GM19043 (cell line): Measurements from ENCODE around the gene NYNRIN.
"Not testable (repeated sequence)": the region's sequence is repeated elsewhere in the genome, so short reads cannot be mapped to it uniquely, and the experiment has no call there.

ENCODE experiments used
- ATAC-seq: cut with Tn5 transposase; IDR thresholded peaks from one replicate; pipeline ENCODE4 v1.9.1; 2021; ENCODE audit warnings: low read depth; ENCODE audit not compliant: unreplicated experiment

NYNRIN gene

DNA sequence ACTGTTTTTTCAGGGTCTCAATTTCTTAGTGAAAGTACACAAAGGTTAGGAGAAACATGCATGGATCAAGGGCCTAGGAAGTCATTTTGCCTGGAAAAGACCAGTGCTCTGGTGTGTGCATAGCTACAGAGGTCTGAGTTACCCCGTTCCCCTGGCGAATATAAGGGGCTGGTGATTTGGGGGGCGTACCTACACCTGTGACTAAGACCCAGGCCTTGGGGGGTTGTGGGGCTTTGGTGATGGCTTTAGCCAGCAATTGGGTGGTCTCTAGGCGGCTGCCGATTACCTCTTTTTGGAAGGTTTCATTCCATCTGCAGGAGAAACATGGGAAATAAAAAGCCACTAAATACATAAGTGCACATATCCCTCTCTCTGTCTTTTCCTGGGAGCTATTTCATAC, 42.7 kb downstream of the NYNRIN start:
- ATAC-seq, result no peak

DNA sequence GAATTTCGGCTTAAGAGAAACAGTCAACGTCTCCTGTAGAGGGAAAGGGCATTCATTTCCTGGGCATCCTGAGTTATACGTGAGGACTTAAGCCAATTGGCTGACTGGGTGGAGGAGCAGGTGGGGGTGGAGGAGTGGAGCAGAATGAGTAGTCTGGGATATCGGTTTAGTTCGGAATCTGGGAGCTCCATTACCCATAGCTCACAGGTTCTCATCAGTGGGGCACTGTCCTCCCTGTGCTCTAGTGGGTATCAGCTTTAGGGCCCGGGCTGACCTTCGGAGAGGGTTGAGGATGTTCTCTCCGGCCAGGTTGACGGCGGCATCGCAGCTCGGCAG, 43.1 kb downstream of the NYNRIN start:
- ATAC-seq, result no peak

DNA sequence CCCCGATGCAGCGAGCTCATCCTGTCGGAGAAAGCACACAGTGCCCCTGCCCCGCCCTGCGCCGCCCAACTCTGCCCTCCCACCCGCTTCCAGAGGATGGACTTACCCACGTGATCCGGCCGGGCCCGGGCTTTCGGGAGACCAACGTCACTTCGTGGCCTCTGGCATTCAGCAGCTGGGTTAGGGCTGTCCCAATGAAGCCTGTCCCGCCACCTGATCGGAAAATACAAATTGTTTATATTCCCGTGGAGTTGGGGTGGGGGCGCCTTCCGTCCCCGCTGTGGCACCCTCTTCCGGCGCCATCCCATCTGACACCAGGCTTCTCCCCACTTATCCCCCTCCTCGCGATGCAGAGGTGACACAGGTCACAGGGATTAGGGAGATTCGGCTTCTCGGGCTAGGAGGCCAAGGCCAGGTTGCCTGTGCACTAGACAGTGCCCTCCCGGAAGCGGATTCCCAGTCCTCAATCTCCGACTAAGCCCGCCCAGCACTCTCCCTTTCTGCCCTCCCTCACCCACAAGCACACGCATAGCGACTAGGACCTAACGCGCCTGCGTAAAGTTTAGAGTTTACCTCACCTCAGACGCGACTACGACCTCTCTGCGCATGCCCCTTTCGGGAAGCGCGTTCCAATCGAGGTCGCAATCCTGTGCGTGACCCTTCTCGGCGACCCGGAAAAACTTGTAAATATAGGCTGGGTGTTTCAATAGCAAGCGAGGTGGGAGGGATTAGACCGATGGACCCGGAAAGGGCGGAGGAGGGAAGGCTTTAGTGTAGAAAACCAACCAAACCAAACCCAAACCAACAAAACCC, 43.6 kb downstream of the NYNRIN start, which contains the start of gene SDR39U1:
Gene SDR39U1 (minus strand): TSS at position 537 of the 813 bp plus-strand sequence. CDS start 7 bp downstream, at position 530.
- ATAC-seq, result peak; percentile 89

DNA sequence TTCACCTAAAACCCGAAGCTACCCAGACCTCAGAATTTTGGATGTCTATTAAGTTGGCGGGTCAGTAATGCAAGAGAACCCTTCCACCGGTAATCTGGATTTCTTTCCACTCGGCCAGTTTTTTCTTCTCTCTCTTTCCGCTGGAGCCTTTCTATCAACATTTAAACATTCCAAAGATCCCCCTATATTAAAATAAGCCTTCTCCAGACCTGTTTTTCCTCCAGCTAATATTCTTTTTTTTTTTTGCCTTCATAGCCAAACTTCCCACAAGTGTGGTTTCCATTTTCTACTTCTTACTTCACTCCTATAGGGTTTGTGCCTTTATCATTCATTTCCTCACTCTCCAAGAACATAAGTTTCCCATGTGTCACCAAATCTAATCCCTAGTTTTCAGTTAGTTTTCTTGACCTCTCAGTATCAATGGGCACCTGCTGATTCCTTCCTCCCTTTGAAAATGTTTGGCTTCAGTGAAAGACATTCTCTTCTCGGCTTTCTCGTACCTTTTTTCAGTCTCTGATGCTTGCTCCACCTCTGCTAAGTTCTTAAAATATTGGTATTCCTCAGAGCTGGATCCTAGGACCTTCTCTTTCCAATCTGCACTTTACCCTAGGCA, 44.4 kb downstream of the NYNRIN start:
- ATAC-seq, result no peak

DNA sequence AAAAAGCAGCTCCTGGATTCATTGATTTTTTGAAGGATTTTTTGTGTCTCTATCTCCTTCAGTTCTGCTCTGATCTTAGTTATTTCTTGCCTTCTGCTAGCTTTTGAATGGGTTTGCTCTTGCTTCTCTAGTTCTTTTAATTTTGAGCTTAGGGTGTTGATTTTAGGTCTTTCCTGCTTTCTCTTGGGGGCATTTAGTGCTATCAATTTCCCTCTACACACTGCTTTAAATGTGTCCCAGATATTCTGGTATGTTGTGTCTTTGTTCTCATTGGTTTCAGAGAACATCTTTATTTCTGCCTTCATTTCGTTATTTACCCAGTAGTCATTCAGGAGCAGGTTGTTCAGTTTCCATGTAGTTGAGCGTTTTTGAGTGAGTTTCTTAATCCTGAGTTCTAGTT, 52.0 kb downstream of the NYNRIN start:
- ATAC-seq, result not testable (repeated sequence)

DNA sequence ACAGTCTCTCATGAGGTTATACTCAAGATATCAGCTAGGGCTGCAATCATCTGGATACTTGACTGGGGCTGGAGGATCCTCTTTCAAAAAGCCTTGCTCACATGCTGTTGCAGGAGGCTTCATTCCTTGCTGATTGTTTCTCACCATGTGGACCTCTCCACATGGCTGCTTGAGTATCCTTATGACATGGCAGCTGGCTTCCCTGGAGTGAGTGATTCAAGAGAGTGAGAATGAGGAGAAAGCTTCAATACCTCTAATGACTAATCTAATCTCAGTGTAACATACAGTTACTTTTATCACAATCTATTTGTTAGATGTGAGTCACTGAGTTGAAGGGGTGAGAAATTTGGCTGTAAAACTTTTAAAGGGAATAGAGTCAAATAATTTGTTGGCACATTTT, 58.2 kb downstream of the NYNRIN start:
- no peak for ATAC-seq

DNA sequence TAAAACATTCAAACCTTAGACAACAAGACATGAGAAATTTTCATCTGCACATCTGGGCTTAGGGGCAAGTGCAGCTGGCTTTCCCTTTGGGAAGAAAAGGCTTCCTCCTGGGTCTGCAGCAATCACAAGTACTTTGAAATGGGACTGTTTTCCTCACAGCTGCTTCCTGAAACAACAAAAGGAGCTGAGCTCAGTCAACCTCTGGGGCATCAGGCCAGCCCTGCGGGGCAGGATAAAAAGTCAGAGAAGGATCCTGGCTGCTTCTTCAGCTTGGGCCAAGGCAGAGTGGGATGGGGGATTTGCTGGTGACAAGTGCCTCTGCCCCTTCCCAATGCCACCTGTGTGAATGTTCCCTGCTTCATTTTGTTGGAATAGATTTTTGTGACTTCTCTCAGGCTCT, 59.9 kb downstream of the NYNRIN start:
- no peak for ATAC-seq

DNA sequence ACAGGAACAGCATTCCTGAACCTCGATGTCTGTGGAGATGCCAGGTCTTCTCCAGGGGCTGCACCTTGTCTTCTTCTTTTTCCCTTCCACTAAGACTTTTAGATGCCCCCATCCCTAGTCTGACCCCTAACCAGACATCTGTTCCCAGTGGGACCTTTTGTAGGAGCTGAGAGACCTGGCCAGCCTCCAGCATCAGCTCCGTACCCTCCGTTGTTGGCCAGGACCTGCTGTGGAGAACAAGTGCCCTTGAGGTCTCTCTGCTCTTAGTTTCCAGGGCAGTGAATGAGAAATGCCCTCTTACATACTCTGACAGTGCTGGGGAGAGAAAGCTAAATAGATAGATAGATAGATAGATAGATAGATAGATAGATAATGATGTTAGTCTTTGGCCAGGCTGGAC, 60.5 kb downstream of the NYNRIN start:
- ATAC-seq, result no peak

DNA sequence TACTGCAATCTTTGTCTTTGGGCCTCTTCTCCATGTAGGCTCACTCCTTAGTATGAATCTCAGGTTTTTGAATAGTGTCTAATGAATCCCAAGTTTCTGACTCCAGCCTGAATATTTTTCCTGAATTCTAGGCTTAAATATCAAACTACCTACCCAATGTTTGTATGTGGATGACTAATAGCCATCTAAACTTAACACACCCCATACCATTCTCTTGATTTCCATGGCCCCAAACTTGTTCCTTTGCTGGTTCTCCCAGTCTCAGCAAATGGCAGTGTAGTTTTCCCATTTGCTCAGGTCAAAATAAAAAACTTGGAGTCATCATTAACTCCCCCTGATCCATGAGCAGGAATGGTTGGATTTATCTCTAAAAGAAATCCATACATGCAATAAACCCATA, 62.5 kb downstream of the NYNRIN start:
- no peak for ATAC-seq

DNA sequence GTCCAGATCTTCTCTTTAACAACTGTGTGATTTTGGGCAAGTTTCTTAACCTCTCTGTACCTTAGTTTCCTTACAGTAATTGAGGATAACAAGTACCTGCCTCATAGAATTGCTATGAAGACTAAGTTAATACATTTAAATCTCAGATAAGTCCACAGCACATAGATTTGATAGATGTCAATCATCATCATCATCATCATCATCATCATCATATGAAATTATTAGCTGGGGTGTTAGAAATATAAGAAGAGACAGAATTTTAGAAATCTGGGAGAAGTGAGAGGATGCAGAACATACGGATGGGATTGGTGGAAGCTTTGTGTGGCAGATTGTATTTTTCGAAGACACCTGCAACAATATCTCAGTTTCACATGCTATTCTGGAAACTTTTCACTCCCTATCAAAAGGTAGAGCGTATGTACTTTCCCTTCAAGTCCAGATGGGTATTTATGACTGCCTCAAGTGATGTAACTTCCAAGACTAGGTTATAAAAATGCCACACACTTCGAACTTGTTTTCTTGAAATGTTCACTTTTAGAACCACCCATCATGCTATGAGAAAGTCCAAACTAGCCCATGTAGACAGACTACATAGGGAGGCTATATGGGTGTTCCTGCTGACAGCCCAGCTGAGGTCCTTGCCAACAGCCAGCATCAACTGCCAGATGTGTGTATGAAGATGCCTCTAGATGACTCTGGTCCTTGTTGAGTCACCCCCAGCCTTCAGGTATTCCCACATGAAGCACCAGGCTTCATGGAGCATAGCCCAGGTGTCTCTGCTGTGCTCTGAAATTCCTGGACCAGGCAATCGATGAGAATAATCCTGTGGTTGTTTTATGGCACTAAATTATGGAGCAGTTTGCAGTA, 64.4 kb downstream of the NYNRIN start:
- ATAC-seq, result no peak

DNA sequence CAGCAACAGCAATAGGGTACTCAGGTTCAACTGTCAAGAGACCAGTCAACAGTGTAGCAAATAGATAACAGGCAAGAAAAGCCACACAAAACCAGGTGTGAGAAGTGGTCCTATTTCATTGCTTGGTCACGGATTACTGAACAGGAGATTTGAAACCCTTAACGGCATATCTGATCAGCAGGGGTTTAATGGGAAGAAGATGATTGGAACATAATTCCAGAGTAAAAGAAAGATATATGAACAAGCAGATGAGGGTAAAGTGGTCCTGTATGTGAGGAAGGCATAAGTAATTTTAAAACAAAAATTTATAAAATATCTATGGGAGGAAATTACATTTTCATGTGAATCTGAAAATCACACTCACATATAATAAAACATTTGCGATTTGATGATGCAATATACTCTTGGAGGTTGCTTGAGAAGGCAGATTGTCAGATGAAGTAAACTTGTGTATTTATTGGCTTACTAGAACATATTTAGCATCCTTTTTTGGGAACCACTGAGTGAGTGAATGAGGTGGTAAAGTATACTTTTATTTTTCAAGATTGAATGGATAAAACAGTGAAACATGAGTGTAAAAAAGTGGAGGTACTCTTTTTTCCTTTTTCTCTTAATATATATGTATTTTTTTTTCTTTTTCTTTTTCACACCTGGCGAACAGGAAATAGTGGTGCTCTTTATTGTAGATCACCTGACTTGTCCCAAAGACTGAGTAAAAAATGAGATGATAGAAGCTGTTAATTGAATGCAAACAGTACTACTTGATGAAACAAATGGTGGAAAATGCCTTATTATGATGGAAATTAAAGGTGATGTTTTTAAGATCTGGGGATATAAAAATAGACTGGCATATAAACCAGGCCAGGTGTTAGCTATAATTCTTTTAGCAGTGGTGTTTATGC, 65.3 kb downstream of the NYNRIN start:
- no peak for ATAC-seq

DNA sequence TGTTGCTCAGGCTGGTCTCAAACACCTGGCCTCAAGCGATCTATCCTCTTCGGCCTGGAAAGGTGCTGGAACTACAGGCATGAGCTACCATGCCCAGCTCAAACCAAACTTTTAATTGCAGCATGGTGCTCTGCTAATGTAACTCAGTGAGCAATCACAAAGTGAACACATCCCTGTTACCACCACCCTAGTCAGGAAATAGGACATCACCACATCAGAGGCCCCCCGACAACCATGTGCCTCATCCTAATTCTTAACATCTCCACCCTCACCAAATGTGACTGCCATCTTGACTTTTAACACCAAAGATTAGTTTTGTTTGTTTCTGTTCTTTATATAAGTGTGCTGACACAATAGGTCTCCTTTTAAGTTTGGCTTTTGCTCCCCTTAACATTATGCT, 66.6 kb downstream of the NYNRIN start:
- no peak for ATAC-seq

DNA sequence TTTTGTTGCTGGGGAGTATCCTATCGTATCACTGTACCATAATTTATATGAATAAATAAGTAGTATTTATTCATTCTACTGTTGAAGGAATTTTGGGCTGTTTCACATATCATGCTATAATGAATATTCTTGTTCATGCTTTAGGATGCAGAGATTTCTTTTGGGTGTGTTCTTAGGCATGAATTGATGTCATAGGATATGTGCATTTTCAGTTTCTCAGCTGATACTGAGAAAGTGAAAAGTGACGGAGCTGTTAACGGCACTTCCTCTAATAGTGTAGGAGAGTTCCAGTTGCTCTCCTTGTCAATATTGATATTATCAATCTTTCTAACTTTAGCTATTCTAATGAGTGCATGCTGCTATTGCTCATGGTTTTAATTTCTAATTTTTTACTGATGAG, 67.0 kb downstream of the NYNRIN start:
- no peak for ATAC-seq
